DMS53 treated with DMSO at 0.1 percent for 48 hours (cell line): ENCODE data around the gene SLC38A1.
"Not testable (repeated sequence)": the region's sequence is repeated elsewhere in the genome, so short reads cannot be mapped to it uniquely, and the experiment has no call there.

Experiments used
- DNase-seq: peaks from one replicate; lab custom pipeline; 2025; ENCODE audit not compliant: unreplicated experiment; lab: John Stamatoyannopoulos, UW

SLC38A1 gene

GRCh38 chr12:46265102-46265501 is 3.7 kb downstream of the SLC38A1 start:
- no peak for DNase-seq

- DNase-seq: no peak
These were observed 4.8 kb downstream of the SLC38A1 start for GRCh38 chr12:46264057-46264456.

GRCh38 chr12:46263140-46264016 is 5.5 kb downstream of the SLC38A1 start:
- no peak for DNase-seq

- no peak for DNase-seq
These were observed 7.2 kb downstream of the SLC38A1 start for GRCh38 chr12:46261646-46262045.

- no peak for DNase-seq
These were observed 7.8 kb downstream of the SLC38A1 start for GRCh38 chr12:46260913-46261476.

DNA sequence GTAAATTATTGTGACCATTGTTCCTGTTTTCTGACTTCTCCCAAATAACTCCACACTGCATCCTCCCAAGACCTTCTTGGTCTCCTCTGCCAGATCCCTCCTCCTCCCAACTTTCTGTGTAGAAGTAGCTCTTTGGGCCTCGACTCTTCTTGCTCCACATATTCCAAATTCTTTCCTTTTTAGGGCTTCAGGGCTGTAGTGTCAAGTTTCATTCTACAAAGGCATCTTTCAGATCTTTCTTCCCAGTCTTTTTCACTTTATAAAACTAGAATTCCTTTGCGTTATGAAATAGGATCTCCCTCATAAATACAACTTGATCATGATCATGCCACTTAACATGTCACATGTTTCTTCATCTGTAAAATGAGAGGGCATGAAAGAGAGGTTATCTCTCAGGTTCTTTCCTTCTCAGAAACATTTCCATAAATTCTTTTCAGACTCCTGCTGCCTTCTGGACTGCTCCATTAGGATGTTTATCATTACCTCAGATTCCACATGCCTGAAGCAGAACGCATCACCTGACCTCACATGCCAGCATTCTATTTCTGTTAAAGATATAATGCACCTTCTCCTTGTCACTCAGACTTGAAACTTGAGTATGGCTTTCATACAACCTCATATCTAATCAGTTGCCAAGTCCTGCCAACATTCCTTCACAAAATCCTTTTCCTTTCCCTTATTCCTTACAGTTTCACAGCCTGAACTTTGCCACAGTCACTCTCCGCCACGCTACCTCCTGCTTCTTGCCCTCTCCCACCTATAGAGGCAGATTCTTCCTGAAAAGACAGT is 8.5 kb downstream of the SLC38A1 start:
- DNase-seq: no peak

DNA sequence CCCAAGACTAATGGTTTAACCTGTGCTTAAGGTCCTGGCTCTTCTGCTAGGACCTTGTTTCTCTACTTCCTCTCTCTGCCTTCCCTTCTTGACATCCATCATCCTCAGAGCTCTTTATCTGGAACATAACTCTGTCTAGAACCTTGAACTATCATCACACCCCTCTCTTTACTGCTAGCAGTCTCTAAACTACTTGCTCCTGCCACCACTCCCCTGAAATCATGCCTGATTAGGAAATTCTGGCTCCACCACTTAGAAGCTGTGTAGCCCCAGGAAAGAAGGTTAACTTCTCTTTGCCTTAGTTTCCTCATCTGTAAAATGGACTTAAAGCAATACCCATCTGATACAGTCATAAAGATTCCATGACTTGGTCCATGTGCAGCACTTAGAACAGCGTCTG is 9.1 kb downstream of the SLC38A1 start:
- no peak for DNase-seq

DNA sequence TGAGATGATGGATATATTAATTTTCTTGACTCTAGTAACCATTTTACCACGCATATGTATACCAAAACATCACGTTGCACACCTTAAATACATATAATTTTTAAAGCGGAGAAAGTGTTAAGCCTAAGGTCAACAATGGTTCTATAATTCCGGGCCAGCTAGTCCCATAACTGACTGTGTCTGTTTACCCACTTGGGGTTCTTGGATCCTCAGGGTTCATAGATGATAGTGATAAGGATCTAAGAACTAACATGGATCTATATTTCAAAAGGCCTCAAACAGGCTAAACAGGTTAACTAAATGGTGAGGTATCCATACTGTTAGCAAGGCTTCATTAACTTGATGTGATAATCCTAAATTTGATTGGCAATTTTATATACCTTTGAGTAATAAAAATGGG is 9.8 kb downstream of the SLC38A1 start:
- DNase-seq: peak; percentile 90

DNA sequence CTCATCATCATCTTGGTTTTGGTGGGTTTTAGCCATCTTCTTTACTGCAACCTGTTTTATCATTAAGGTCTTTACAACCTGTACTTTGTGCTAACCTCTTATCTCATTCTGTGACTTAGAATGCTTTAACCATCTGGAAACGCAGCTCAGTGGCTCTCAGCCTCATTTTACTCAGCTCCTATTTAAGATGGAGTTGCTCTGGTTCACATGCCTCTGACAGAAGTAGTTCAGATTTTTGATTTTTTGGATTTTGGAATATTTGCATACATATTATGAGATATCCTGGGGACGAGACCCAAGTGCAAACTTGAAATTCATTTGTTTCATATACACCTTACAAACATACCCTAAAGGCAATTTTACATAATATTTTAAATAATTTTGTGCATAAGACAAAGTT is 10.7 kb downstream of the SLC38A1 start:
- DNase-seq: no peak

GRCh38 chr12:46256942-46257341 is 11.9 kb downstream of the SLC38A1 start:
- no peak for DNase-seq

DNA sequence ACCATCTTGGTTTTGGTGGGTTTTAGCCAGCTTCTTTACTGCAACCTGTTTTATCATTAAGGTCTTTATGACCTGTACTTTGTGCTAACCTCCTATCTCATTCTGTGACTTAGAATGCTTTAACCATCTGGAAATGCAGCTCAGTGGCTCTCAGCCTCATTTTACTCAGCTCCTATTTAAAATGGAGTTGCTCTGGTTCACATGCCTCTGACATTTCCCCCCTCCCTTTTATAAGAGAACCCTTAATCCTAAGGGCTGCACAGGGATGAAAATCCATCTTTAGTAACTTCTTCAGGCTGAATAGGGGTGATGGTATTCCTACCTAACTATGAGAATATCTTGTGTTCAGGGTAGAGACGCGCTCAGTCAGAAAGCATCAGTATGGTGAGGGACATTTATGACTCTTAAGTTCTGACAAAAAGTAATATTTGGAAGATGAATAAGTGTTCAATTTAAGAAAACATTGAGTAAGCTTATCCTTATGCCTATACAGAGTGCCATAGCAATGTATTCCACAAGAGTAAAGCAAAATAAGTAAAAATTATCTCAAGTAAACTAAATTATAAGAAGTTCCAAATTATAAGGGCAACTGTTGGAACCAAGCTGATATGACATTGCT is 15.2 kb downstream of the SLC38A1 start:
- DNase-seq: no peak

DNA sequence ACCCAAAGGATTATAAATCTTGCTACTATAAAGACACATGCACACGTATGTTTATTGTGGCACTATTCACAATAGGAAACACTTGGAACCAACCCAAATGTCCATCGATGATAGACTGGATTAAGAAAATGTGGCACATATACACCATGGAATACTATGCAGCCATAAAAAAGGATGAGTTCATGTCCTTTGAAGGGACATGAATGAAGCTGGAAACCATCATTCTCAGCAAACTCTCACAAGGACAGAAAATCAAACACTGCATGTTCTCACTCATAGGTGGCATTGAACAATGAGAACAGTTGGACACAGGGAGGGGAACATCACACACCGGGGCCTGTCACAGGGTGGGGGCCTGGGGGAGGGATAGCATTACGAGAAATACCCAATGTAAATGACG is 16.8 kb downstream of the SLC38A1 start:
- not testable (repeated sequence) for DNase-seq

DNA sequence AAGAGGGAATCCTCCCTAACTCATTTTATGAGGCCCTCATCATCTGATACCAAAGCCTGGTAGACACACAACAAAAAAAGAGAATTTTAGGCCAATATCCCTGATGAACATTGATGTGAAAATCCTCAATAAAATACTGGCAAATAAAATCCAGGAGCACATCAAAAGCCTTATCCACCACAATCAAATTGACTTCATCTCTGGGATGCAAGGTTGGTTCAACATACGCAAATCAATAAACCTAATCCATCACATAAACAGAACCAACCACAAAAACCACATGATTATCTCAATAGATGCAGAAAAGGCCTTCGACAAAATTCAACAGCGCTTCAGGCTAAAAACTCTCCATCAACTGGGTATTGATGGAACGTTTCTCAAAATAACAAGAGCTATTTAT is 18.9 kb downstream of the SLC38A1 start:
- not testable (repeated sequence) for DNase-seq

DNA sequence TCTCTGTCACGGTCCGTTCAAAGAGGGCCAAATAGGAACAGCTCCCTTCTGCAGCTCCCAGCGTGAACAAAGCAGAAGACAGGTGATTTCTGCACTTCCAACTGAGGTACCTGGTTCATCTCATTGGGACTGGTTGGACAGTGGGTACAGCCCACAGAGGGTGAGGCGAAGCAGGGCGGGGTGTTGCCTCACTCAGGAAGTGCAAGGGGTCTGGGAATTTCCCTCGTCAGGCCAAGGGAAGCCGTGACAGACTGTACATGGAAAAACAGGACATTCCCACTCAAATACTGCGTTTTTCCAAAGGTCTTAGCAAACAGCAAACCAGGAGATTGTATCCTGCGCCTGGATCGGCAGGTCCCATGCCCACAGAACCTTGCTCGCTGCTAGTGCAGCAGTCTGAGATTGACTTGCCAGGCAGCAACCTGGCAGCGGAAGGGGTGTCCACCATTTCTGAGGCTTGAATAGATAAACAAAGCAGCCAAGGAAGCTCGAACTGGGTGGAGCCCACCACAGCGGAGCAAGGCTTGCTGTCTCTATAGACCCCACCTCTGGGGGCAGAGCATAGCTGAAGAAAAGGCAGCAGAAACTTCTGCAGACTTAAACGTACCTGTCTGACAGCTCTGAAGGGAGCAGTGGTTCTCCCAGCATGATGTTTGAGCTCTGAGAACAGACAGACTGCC is 22.7 kb downstream of the SLC38A1 start:
- no peak for DNase-seq

DNA sequence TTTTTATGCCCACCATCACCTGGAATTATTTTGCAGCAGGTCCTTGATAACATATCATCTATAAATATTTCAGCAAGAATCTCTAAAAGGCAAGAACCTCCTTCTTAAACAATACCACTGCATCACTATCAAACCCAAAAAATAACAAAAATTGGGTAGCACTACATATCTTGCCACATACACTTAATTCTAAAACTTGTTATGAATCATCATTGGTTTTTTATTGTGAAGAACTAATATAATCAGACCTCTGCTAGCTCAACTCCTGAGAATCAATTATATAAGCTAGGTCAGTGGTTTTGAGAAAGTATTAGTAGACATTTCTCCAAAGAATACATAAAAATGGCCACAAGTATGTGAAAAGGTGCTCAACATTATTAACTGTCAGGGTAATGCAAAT is 23.8 kb downstream of the SLC38A1 start:
- DNase-seq: no peak

GRCh38 chr12:46244273-46244915 is 24.4 kb downstream of the SLC38A1 start:
- DNase-seq: no peak

- no peak for DNase-seq
These were observed 26.3 kb downstream of the SLC38A1 start for GRCh38 chr12:46242569-46242968.

DNA sequence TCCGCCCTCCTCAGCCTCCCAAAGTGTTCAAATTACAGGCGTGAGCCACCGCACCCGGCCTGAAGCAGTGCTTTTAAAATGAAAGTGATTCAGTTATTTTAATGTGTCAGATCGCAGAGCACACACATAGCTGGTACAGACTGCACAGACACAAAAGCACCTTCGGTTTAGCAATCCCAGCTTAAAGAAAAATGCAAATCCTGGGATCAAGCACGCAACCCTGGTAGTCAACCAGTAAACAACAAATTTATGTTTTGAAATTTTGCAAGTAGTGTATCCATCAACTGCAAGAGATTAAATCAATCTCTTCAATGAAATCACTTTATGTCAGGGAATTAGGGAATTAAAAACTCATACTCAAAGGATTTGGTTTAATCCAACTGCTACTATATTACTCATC is 28.4 kb downstream of the SLC38A1 start:
- no peak for DNase-seq

GRCh38 chr12:46238821-46239220 is 30.0 kb downstream of the SLC38A1 start:
- no peak for DNase-seq

GRCh38 chr12:46237371-46238045 is 31.3 kb downstream of the SLC38A1 start:
- DNase-seq: no peak
